GM12878 (cell line): ENCODE measurements around the gene DNAH2. TPM values are rescaled to one million over a fixed set of nuclear protein-coding genes. Genes with fewer than 3 reads are reported as not detected.

Source experiments
- EP300 ChIP-seq, 2 experiments: fragments of 150-350 bp in 1 of 2; IDR thresholded peaks; 2 replicates each; pipeline ENCODE4 v1.6.1; 2011 to 2012; ENCODE audit warnings: low read depth in 2 of 2, low read length in 2 of 2, borderline replicate concordance in 1 of 2, improper control_type of control experiment in 1 of 2, inconsistent platforms in 1 of 2; ENCODE audit not compliant: control insufficient read depth in 1 of 2
- FOS ChIP-seq: IDR thresholded peaks from 3 replicates; pipeline ENCODE4 v1.6.1; 2011; ENCODE audit warnings: borderline replicate concordance; ENCODE audit not compliant: insufficient read length; ENCODE audit errors: extremely low read depth
- SMARCA5 ChIP-seq: fragments of 450-650 bp; IDR thresholded peaks from 2 replicates; pipeline ENCODE4 v1.6.1; 2017; ENCODE audit warnings: mild to moderate bottlenecking
- TCF12 ChIP-seq: IDR thresholded peaks from 2 replicates; pipeline ENCODE4 v1.6.1; 2011; ENCODE audit warnings: low read depth, mild to moderate bottlenecking, low read length
- WRNIP1 ChIP-seq: IDR thresholded peaks from 2 replicates; pipeline ENCODE4 v1.6.1; 2011; ENCODE audit warnings: low read depth, low read length, improper control_type of control experiment, borderline replicate concordance
- YBX1 ChIP-seq: fragments of 450-650 bp; IDR thresholded peaks from 2 replicates; pipeline ENCODE4 v1.6.1; 2016; ENCODE audit warnings: antibody characterized with exemption
- ZNF207 ChIP-seq: fragments of 450-650 bp; IDR thresholded peaks from 2 replicates; pipeline ENCODE4 v1.6.1; 2014; ENCODE audit warnings: antibody characterized with exemption, mild to moderate bottlenecking, borderline replicate concordance
- ZZZ3 ChIP-seq: IDR thresholded peaks from 2 replicates; pipeline ENCODE4 v1.6.1; 2011; ENCODE audit warnings: low read depth; ENCODE audit not compliant: control insufficient read depth, insufficient read length
- polyA plus RNA-seq, 11 experiments: library from polyadenylated mRNA; depleted of rRNA in 4 of 11; unstranded in 6 of 11; stranded (reverse) in 5 of 11; fragments of >200 nt; fragmentation: Nextera tagmentation in 4 of 11; fragmentation: Illumina TruSeq in 1 of 11; extraction: Ambion mirVana in 4 of 11; extraction: Trizol in 1 of 11; gene quantifications; 1 replicate in 1 of 11; 2 replicates in 10 of 11; pipeline versions ENCODE4 v1.2.1 to v1.2.3, GENCODE V29; 2011 to 2016; ENCODE audit warnings: inconsistent platforms in 2 of 11, missing spikeins in 2 of 11, low read depth in 1 of 11
- total RNA-seq, 4 experiments: library from RNA; depleted of rRNA in 3 of 4; stranded (reverse); fragments of >200 nt in 3 of 4; fragmentation: Illumina TruSeq in 1 of 4; extraction: Trizol in 1 of 4; gene quantifications; 2 replicates each; pipeline versions ENCODE4 v1.2.1 to v1.2.3, GENCODE V29; 2013 to 2021
- TF ChIP-seq, protein P1 (sequence below): fragments of 450-650 bp; IDR thresholded peaks from 2 replicates; pipeline ENCODE4 v1.6.1; 2018; ENCODE audit warnings: borderline replicate concordance, mild to moderate bottlenecking; ENCODE audit not compliant: partially characterized antibody
- TF ChIP-seq, protein P2 (sequence below): fragments of 150-350 bp; IDR thresholded peaks from 2 replicates; pipeline ENCODE4 v1.6.1; 2016; ENCODE audit warnings: low read depth, low read length
- TF ChIP-seq, protein P3 (sequence below): IDR thresholded peaks from 2 replicates; pipeline ENCODE4 v1.6.1; 2011; ENCODE audit warnings: borderline replicate concordance, low read depth, mild to moderate bottlenecking, moderate library complexity, low read length; ENCODE audit not compliant: insufficient read depth, poor library complexity, severe bottlenecking
- TF ChIP-seq, protein P4 (sequence below): IDR thresholded peaks from 2 replicates; pipeline ENCODE4 v1.6.1; 2012; ENCODE audit warnings: low read length, inconsistent platforms
- TF ChIP-seq, protein P5 (sequence below): fragments of 450-650 bp; formaldehyde crosslinking; IDR thresholded peaks from 2 replicates; pipeline ENCODE4 v1.4.0; 2020; ENCODE audit warnings: mild to moderate bottlenecking, moderate library complexity
- TF ChIP-seq, protein P6 (sequence below): IDR thresholded peaks from 2 replicates; pipeline ENCODE4 v1.6.1; 2011; ENCODE audit warnings: borderline replicate concordance, low read depth, mild to moderate bottlenecking, moderate library complexity, mixed read lengths, low read length; ENCODE audit not compliant: insufficient read depth; ENCODE audit errors: extremely low read length

The DNAH2 gene
- total and polyA plus RNA-seq, 10 of the 15 experiments (the other 5 are each of a cell fraction or from before 2014, with no cell fraction given) = not detected

DNA sequence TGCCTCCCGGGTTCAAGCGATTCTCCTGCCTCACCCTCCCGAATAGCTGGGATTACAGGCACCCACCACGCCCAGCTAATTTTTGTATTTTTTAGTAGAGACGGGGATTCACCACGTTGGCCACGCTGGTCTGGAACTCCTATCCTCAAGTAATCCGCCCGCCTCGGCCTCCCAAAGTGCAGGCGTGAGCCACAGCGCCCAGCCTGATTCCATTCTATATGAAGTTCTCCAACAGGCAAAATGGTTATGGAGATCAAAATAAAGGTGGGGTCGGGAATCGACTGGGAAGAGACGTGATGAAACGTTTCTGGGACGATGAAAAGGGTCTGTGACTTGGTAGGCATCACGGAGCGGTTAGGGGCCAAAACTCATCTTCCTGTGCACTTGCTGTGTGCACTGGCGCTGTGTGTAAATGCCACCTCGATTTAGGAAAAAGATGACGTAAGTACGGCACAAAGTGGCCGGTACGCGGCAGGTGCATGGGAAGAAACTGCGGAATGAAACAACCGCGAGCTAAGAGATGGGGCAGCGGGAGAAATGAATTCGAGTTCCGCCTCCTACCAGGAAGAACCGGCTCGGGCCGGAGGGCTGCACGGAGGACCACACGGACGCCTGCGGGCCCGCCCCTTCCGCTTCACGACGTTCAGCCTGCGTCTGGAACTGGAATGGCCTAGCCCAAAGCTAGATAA, 31.9 kb upstream of the DNAH2 start (continued):
- TF ChIP-seq ZNF207 (no peak), EP300 (IDR thresholded peaks at IDR 0.05; ENCODE audit: borderline replicate concordance in 1 of 2, control insufficient read depth in 1 of 2, low read depth in 2 of 2, low read length in 2 of 2) (no peak), WRNIP1 (0 out of 2 replicates have a peak, but pooled peaks have one; percentile 32), YBX1 (no peak), ZZZ3 (no peak), SMARCA5 (no peak), FOS (no peak), TCF12 (0 out of 2 replicates have a peak, but pooled peaks have one; percentile 26)
- TF ChIP-seq, protein P1, sequence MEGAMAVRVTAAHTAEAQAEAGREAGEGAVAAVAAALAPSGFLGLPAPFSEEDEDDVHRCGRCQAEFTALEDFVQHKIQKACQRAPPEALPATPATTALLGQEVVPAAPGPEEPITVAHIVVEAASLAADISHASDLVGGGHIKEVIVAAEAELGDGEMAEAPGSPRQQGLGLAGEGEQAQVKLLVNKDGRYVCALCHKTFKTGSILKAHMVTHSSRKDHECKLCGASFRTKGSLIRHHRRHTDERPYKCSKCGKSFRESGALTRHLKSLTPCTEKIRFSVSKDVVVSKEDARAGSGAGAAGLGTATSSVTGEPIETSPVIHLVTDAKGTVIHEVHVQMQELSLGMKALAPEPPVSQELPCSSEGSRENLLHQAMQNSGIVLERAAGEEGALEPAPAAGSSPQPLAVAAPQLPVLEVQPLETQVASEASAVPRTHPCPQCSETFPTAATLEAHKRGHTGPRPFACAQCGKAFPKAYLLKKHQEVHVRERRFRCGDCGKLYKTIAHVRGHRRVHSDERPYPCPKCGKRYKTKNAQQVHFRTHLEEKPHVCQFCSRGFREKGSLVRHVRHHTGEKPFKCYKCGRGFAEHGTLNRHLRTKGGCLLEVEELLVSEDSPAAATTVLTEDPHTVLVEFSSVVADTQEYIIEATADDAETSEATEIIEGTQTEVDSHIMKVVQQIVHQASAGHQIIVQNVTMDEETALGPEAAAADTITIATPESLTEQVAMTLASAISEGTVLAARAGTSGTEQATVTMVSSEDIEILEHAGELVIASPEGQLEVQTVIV = no peak
- TF ChIP-seq, protein P2, sequence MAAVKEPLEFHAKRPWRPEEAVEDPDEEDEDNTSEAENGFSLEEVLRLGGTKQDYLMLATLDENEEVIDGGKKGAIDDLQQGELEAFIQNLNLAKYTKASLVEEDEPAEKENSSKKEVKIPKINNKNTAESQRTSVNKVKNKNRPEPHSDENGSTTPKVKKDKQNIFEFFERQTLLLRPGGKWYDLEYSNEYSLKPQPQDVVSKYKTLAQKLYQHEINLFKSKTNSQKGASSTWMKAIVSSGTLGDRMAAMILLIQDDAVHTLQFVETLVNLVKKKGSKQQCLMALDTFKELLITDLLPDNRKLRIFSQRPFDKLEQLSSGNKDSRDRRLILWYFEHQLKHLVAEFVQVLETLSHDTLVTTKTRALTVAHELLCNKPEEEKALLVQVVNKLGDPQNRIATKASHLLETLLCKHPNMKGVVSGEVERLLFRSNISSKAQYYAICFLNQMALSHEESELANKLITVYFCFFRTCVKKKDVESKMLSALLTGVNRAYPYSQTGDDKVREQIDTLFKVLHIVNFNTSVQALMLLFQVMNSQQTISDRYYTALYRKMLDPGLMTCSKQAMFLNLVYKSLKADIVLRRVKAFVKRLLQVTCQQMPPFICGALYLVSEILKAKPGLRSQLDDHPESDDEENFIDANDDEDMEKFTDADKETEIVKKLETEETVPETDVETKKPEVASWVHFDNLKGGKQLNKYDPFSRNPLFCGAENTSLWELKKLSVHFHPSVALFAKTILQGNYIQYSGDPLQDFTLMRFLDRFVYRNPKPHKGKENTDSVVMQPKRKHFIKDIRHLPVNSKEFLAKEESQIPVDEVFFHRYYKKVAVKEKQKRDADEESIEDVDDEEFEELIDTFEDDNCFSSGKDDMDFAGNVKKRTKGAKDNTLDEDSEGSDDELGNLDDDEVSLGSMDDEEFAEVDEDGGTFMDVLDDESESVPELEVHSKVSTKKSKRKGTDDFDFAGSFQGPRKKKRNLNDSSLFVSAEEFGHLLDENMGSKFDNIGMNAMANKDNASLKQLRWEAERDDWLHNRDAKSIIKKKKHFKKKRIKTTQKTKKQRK = no peak
- TF ChIP-seq, protein P3, sequence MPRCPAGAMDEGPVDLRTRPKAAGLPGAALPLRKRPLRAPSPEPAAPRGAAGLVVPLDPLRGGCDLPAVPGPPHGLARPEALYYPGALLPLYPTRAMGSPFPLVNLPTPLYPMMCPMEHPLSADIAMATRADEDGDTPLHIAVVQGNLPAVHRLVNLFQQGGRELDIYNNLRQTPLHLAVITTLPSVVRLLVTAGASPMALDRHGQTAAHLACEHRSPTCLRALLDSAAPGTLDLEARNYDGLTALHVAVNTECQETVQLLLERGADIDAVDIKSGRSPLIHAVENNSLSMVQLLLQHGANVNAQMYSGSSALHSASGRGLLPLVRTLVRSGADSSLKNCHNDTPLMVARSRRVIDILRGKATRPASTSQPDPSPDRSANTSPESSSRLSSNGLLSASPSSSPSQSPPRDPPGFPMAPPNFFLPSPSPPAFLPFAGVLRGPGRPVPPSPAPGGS = no peak
- TF ChIP-seq, protein P4, sequence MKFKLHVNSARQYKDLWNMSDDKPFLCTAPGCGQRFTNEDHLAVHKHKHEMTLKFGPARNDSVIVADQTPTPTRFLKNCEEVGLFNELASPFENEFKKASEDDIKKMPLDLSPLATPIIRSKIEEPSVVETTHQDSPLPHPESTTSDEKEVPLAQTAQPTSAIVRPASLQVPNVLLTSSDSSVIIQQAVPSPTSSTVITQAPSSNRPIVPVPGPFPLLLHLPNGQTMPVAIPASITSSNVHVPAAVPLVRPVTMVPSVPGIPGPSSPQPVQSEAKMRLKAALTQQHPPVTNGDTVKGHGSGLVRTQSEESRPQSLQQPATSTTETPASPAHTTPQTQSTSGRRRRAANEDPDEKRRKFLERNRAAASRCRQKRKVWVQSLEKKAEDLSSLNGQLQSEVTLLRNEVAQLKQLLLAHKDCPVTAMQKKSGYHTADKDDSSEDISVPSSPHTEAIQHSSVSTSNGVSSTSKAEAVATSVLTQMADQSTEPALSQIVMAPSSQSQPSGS = no peak
- TF ChIP-seq, protein P5, sequence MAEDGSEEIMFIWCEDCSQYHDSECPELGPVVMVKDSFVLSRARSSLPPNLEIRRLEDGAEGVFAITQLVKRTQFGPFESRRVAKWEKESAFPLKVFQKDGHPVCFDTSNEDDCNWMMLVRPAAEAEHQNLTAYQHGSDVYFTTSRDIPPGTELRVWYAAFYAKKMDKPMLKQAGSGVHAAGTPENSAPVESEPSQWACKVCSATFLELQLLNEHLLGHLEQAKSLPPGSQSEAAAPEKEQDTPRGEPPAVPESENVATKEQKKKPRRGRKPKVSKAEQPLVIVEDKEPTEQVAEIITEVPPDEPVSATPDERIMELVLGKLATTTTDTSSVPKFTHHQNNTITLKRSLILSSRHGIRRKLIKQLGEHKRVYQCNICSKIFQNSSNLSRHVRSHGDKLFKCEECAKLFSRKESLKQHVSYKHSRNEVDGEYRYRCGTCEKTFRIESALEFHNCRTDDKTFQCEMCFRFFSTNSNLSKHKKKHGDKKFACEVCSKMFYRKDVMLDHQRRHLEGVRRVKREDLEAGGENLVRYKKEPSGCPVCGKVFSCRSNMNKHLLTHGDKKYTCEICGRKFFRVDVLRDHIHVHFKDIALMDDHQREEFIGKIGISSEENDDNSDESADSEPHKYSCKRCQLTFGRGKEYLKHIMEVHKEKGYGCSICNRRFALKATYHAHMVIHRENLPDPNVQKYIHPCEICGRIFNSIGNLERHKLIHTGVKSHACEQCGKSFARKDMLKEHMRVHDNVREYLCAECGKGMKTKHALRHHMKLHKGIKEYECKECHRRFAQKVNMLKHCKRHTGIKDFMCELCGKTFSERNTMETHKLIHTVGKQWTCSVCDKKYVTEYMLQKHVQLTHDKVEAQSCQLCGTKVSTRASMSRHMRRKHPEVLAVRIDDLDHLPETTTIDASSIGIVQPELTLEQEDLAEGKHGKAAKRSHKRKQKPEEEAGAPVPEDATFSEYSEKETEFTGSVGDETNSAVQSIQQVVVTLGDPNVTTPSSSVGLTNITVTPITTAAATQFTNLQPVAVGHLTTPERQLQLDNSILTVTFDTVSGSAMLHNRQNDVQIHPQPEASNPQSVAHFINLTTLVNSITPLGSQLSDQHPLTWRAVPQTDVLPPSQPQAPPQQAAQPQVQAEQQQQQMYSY (CRISPR knock-in tag) = no peak
- TF ChIP-seq, protein P6, sequence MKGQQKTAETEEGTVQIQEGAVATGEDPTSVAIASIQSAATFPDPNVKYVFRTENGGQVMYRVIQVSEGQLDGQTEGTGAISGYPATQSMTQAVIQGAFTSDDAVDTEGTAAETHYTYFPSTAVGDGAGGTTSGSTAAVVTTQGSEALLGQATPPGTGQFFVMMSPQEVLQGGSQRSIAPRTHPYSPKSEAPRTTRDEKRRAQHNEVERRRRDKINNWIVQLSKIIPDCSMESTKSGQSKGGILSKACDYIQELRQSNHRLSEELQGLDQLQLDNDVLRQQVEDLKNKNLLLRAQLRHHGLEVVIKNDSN = no peak
